Measurements from ENCODE around the gene TBCK. TPM values are rescaled to one million over a fixed set of nuclear protein-coding genes. Genes with fewer than 3 reads are reported as not detected.
A peak's percentile ranks its signal among the peaks of the same experiment; 100 is the strongest.

TBCK gene
- polyA plus RNA-seq, 1 donor (not counting 4 experiments of a cell fraction or from before 2014, with no cell fraction given) = 19.3 TPM

DNA sequence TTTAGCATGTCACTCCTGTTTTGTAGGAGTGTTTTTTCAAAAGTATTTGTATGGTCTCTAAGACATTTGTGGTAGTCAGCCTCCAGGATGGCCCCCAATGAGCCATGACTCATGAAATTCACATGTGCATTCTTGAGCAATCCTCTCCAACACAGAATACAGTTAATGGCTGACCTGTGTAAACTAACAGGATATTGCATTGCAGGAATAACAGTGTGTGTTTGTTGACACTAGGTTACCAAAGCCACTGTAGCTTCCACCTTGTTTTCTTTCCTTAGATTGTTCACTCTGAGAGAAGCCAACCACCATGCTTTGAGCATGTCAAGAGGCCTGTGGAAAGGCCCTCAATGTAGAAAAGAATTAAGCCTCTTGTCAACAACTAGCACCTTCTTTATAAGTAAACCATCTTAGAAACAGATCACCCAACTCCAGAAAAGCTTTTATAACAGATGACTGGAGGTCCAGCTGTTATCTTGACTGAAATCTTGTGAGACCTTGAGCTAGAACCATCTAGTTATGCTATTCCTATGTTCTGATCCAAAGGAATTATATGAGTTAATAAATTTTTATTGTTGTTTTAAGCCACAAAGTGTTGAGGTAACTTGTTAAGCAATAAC, 28.5 kb downstream of the TBCK start:
- no peaks in the 10 kb centered on the region for H3K9me1 ChIP-seq (ENCODE audit: control insufficient read depth, extremely low read depth, insufficient read depth, low read length)
- H3K4me1 ChIP-seq (ENCODE audit: control insufficient read depth, extremely low read depth, insufficient read depth, low read length) = peaks cover 5% of the 10 kb centered on the region
- H3K27me3 ChIP-seq (ENCODE audit: control insufficient read depth, extremely low read depth, insufficient read depth, low read length) = no peaks in the 10 kb centered on the region
- DNase-seq (ENCODE audit: low read depth, low spot score) (no peak), FAIRE-seq (no peak)
- no peak overlapping the region for H3K4me2 ChIP-seq (ENCODE audit: control insufficient read depth, extremely low read depth, insufficient read depth, low read depth, low read length)
- H3K36me3 ChIP-seq (ENCODE audit: control insufficient read depth in 2 of 2, extremely low read depth in 1 of 2, insufficient read depth in 2 of 2, low read length in 2 of 2) = peaks cover 0 to 7% of the 10 kb centered on the region in 2 experiments
- H3K79me2 ChIP-seq (ENCODE audit: control insufficient read depth, insufficient read depth, low read length) = no peaks in the 10 kb centered on the region
- H4K20me1 ChIP-seq (ENCODE audit: control insufficient read depth, extremely low read depth, insufficient read depth, low read length) = no peaks in the 10 kb centered on the region
- peak overlapping the region; percentile 58 for H3K27ac ChIP-seq (ENCODE audit: control insufficient read depth, insufficient read depth, low read length)
- H3K4me3 ChIP-seq (ENCODE audit: control insufficient read depth in 2 of 3, extremely low read depth in 1 of 3, insufficient read depth in 2 of 3, low read depth in 1 of 3, low read length in 3 of 3) = no peak overlapping the region
- peak overlapping the region; percentile 12 for H3K9ac ChIP-seq (ENCODE audit: control insufficient read depth, extremely low read depth, insufficient read depth, low read length)
- TF ChIP-seq, protein P1, sequence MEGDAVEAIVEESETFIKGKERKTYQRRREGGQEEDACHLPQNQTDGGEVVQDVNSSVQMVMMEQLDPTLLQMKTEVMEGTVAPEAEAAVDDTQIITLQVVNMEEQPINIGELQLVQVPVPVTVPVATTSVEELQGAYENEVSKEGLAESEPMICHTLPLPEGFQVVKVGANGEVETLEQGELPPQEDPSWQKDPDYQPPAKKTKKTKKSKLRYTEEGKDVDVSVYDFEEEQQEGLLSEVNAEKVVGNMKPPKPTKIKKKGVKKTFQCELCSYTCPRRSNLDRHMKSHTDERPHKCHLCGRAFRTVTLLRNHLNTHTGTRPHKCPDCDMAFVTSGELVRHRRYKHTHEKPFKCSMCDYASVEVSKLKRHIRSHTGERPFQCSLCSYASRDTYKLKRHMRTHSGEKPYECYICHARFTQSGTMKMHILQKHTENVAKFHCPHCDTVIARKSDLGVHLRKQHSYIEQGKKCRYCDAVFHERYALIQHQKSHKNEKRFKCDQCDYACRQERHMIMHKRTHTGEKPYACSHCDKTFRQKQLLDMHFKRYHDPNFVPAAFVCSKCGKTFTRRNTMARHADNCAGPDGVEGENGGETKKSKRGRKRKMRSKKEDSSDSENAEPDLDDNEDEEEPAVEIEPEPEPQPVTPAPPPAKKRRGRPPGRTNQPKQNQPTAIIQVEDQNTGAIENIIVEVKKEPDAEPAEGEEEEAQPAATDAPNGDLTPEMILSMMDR (optimal IDR thresholded peaks at IDR 0.05 in 1 of 3, IDR thresholded peaks at IDR 0.05 in 1 of 3, conservative IDR thresholded peaks at IDR 0.05 in 1 of 3; ENCODE audit: extremely low read depth in 1 of 3, insufficient read depth in 2 of 3, low read length in 3 of 3) = no peak
- no peak for TF ChIP-seq EZH2 (IDR thresholded peaks at IDR 0.05; ENCODE audit: low read length)
- dilution Hi-C loops (cut with MboI; ENCODE audit: extremely low pct_ligation_motif_present, low sequenced_read_pairs) = no loop called here
- H2AFZ ChIP-seq (ENCODE audit: control insufficient read depth, low read length) = peak overlapping the region; percentile 72
- no peaks in the 10 kb centered on the region for H3K9me3 ChIP-seq (ENCODE audit: control insufficient read depth, low read depth, low read length)

DNA sequence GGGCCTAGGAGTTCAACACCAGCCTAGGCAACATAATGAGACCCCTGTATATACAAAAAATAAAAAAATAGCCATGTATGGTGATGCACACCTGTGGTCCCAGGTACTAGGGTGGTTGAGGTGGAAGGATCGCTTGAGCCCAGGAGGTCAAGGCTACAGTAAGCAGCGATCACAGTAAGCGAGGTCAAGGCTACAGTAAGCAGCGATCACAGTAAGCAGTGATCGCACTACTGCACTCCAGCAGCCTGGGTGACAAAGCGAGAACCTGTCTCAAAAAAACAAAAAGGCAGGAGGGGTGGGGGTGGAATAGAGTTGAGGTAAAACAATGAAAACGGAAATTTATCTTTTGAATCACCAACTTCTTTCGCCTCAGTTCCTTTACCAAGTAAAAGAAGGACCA, 29.4 kb downstream of the TBCK start:
- Histone ChIP-seq H3K36me3 (ENCODE audit: control insufficient read depth in 2 of 2, extremely low read depth in 1 of 2, insufficient read depth in 2 of 2, low read length in 2 of 2) (peaks cover 0 to 5% of the 10 kb centered on the region in 2 experiments), H3K9ac (ENCODE audit: control insufficient read depth, extremely low read depth, insufficient read depth, low read length) (no peak overlapping the region), H3K4me3 (ENCODE audit: control insufficient read depth in 2 of 3, extremely low read depth in 1 of 3, insufficient read depth in 2 of 3, low read depth in 1 of 3, low read length in 3 of 3) (no peak overlapping the region), H3K4me1 (ENCODE audit: control insufficient read depth, extremely low read depth, insufficient read depth, low read length) (peaks cover 5% of the 10 kb centered on the region), H3K9me3 (ENCODE audit: control insufficient read depth, low read depth, low read length) (no peaks in the 10 kb centered on the region), H3K9me1 (ENCODE audit: control insufficient read depth, extremely low read depth, insufficient read depth, low read length) (no peaks in the 10 kb centered on the region), H3K27ac (ENCODE audit: control insufficient read depth, insufficient read depth, low read length) (no peak overlapping the region), H2AFZ (ENCODE audit: control insufficient read depth, low read length) (no peak overlapping the region), H3K79me2 (ENCODE audit: control insufficient read depth, insufficient read depth, low read length) (no peaks in the 10 kb centered on the region), H4K20me1 (ENCODE audit: control insufficient read depth, extremely low read depth, insufficient read depth, low read length) (no peaks in the 10 kb centered on the region), H3K4me2 (ENCODE audit: control insufficient read depth, extremely low read depth, insufficient read depth, low read depth, low read length) (no peak overlapping the region), H3K27me3 (ENCODE audit: control insufficient read depth, extremely low read depth, insufficient read depth, low read length) (no peaks in the 10 kb centered on the region)
- FAIRE-seq (no peak), DNase-seq (ENCODE audit: low read depth, low spot score) (no peak)
- TF ChIP-seq, protein P1 (optimal IDR thresholded peaks at IDR 0.05 in 1 of 3, IDR thresholded peaks at IDR 0.05 in 1 of 3, conservative IDR thresholded peaks at IDR 0.05 in 1 of 3; ENCODE audit: extremely low read depth in 1 of 3, insufficient read depth in 2 of 3, low read length in 3 of 3) = no peak
- no peak for TF ChIP-seq EZH2 (IDR thresholded peaks at IDR 0.05; ENCODE audit: low read length)
- dilution Hi-C loops (cut with MboI; ENCODE audit: extremely low pct_ligation_motif_present, low sequenced_read_pairs) = no loop called here
